NCI-H460 (cell line): ENCODE results near the gene ACP4. TPM values are rescaled to one million over a fixed set of nuclear protein-coding genes. Genes with fewer than 3 reads are reported as not detected.
"Not testable (repeated sequence)": the region's sequence is repeated elsewhere in the genome, so short reads cannot be mapped to it uniquely, and the experiment has no call there.

Source experiments
- DNase-seq: peaks from one replicate; pipeline ENCODE4 v3.0.0-alpha.2; 2016; ENCODE audit warnings: low read depth; ENCODE audit errors: extremely low read depth
- polyA plus RNA-seq: library from polyadenylated mRNA; depleted of rRNA; stranded (reverse); fragments of >200 nt; gene quantifications from 2 replicates; pipeline ENCODE4 v1.2.3, GENCODE V29; 2014; cell fraction: nucleus; rRNA removed
- total RNA-seq: library from RNA; depleted of rRNA; stranded (reverse); fragments of >200 nt; shearing (Covaris generic); gene quantifications from 2 replicates; pipeline ENCODE4 v1.2.3, GENCODE V29; 2014; rRNA removed

The ACP4 gene
- 0.32 TPM in 1 of 2 replicates, not detected in the other for total RNA-seq
- polyA plus RNA-seq: not detected in 2 replicates

- no peak for DNase-seq
Observed at GRCh38 chr19:50790396-50790795, at the start of gene ACP4. Gene ACP4, plus strand, starts transcription at chr19:50790415. Its CDS starts 0 bp downstream, at chr19:50790415.

GRCh38 chr19:50741179-50741933 lies 48.9 kb upstream of the ACP4 start:
- DNase-seq: no peak

- DNase-seq: no peak
Observed at GRCh38 chr19:50743537-50743936, 46.7 kb upstream of the ACP4 start.

- DNase-seq: no peak
Observed at GRCh38 chr19:50745221-50745620, 45.0 kb upstream of the ACP4 start.

- not testable (repeated sequence) for DNase-seq
Observed at GRCh38 chr19:50747141-50747540, 43.1 kb upstream of the ACP4 start.

- no peak for DNase-seq
Observed at GRCh38 chr19:50749490-50749889, 40.7 kb upstream of the ACP4 start.

- no peak for DNase-seq
Observed at GRCh38 chr19:50750010-50750409, 40.2 kb upstream of the ACP4 start.

- DNase-seq: no peak
Observed at GRCh38 chr19:50753879-50754278, 36.3 kb upstream of the ACP4 start.

- not testable (repeated sequence) for DNase-seq
Observed at GRCh38 chr19:50756244-50756643, 34.0 kb upstream of the ACP4 start.

GRCh38 chr19:50757624-50758023 lies 32.6 kb upstream of the ACP4 start:
- DNase-seq: not testable (repeated sequence)

GRCh38 chr19:50759076-50759475 lies 31.1 kb upstream of the ACP4 start:
- DNase-seq: not testable (repeated sequence)

- DNase-seq: no peak
Observed at GRCh38 chr19:50759886-50760285, 30.3 kb upstream of the ACP4 start.

GRCh38 chr19:50761501-50761900 lies 28.7 kb upstream of the ACP4 start:
- DNase-seq: not testable (repeated sequence)

- DNase-seq: not testable (repeated sequence)
Observed at GRCh38 chr19:50763521-50763920, 26.7 kb upstream of the ACP4 start.

- no peak for DNase-seq
Observed at GRCh38 chr19:50764409-50764808, 25.8 kb upstream of the ACP4 start.

GRCh38 chr19:50766746-50767145 lies 23.5 kb upstream of the ACP4 start:
- DNase-seq: not testable (repeated sequence)

- DNase-seq: not testable (repeated sequence)
Observed at GRCh38 chr19:50767263-50767662, 23.0 kb upstream of the ACP4 start.

- DNase-seq: no peak
Observed at GRCh38 chr19:50768277-50768676, 21.9 kb upstream of the ACP4 start.

GRCh38 chr19:50770164-50770563 lies 20.1 kb upstream of the ACP4 start, which contains the start of gene GPR32:
Gene GPR32, plus strand, starts transcription at chr19:50770464. Its CDS starts 137 bp downstream, at chr19:50770601.
- not testable (repeated sequence) for DNase-seq

- no peak for DNase-seq
Observed at GRCh38 chr19:50770888-50771287, 19.3 kb upstream of the ACP4 start.

- no peak for DNase-seq
Observed at GRCh38 chr19:50772476-50772875, 17.7 kb upstream of the ACP4 start.

- not testable (repeated sequence) for DNase-seq
Observed at GRCh38 chr19:50772912-50773311, 17.3 kb upstream of the ACP4 start.
